ENCODE data around the gene B4GALNT3.

The B4GALNT3 gene

DNA sequence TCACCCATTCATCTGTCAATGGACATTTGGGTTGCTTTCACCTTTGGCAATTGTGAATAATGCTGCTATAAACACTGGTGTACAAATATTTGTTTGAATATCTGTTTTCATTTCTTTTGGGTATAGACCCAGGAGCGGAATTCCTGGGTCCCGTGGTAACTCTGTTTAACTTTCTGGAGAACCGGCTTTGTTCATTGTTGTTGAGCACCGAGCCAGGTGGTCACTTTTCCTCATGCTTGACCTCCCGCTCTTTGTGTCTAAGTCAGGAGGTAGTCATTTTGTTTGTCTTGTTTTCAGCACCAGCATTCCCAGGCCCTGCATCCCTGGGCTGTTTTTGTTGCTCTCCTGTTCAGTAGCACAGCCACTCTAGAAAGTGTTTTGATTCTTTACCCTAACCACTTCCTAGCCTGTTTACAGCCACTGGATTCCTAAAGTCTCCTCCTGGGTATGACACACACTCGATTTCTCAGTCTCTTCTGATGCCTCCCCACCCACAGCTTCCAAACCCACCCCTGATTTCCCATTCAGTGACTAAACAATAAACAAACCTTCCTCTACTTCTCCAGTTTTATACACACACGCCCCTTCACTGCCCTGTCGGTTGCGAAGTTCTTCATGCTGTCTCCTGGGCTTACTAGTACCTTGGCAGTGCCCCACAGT, 37.9 kb downstream of the B4GALNT3 start:
- FAIRE-seq (no peak), DNase-seq (ENCODE audit: insufficient read length) (no peak)
- TF ChIP-seq POLR2AphosphoS5 (IDR thresholded peaks at IDR 0.05; ENCODE audit: low read depth, low read length): no peak
- no peak for TF ChIP-seq TAF1 (IDR thresholded peaks at IDR 0.05; ENCODE audit: borderline replicate concordance, low read depth, low read length)
- no peak for TF ChIP-seq POLR2A (IDR thresholded peaks at IDR 0.05; ENCODE audit: low read depth, low read length)

DNA sequence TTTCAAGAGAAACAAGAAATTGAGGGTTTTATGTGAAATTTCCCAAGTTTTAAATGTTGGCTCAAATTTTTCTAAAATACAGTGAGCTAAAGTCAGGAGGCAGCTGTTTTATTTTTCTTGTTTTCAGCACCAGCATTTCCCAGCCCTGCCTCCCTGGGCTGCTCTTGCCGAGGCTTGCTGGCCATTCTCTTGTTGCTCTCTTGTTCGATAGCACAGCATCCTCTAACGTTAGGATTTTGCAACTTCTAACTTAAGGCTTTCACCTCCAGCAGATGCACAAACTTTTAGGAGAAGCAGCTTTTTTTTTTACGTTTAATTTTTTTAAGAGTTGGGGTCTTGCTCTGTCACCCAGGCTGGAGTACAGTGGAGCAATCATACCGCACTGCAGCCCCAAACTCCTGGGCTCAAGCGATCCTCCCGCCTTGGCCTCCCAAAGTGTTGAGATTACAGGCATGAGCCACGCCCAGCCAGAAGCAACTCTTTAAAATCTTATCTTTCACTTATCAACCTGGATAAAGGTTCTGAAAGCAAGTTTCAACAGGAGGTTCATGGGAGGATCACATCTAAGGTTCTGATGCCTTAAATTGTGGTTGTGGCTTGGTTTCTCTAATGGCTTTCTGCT, 40.2 kb downstream of the B4GALNT3 start:
- TF ChIP-seq POLR2A (IDR thresholded peaks at IDR 0.05; ENCODE audit: low read depth, low read length): no peak
- DNase-seq (ENCODE audit: insufficient read length) (no peak), FAIRE-seq (no peak)

DNA sequence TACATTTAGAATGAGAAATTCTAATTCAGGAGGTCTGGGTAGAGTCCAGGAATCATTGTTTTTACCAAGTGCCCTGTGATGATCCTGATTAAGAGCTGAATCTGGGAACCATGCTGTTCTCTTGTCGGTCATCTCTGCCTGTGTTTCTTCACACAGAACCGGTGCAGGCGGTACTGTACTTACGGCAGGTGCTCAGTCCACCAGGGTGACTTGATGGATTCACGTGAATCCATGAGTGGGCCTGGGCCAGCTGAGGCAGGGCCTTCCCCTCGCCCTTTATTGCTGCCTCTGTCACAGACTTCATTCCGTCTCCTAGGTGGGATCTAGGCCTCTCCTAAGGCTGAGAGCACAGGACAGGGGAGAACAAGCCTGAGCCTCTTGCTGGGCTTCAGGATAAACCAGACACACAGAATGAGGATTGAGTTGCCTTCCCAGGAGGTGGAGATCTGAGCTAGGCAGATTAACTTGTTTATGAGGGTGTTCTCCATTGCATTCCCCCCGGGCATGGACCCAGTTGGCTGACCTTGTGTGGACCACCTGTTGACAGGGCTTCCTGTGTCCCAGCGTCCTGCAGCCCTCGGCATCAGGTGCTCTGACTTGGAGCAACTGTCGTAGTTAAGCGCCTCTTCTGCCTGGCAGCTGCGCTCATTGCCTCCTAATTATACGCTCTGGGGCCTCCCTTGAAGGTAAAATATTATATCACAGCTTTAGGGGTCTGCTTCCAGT, 42.1 kb downstream of the B4GALNT3 start:
- DNase-seq (ENCODE audit: insufficient read length): no peak
- TF ChIP-seq TAF1 (IDR thresholded peaks at IDR 0.05; ENCODE audit: borderline replicate concordance, low read depth, low read length) (no peak), POLR2A (IDR thresholded peaks at IDR 0.05; ENCODE audit: low read depth, low read length) (no peak), POLR2AphosphoS5 (IDR thresholded peaks at IDR 0.05; ENCODE audit: low read depth, low read length) (no peak)
- FAIRE-seq: no peak

DNA sequence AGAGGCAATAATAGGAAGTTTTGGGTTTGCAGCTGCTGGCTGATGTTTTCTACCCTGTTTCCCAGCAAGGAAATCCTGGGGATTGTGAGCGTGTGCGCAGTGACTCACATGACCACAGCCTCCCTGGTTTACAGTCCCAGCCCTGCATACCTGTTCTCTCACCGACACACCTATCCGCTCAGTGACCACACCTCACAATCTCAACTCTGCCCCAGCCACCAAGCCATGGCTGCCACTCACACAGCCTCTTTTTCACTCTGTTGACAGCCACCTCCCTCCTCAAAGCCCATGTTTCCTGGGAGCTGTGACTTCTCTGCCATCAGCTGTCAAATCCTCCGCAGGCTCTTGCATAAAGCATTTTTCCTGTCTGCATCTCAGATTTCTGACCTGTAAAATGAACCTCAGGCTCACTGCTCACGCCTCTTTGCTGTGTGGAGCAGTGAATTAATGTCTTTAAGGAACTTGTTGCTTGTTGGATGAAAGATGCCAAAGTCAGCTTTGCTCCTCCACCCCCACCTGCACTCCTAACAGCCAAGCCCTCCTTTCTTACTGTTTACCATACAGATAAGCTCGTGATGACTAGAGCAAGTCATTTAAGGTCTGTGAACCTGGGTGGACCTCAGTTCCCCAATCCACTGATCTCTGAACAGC, 43.5 kb downstream of the B4GALNT3 start:
- no peak for TF ChIP-seq POLR2A (IDR thresholded peaks at IDR 0.05; ENCODE audit: low read depth, low read length)
- TF ChIP-seq POLR2AphosphoS5 (IDR thresholded peaks at IDR 0.05; ENCODE audit: low read depth, low read length): no peak
- no peak for TF ChIP-seq TAF1 (IDR thresholded peaks at IDR 0.05; ENCODE audit: borderline replicate concordance, low read depth, low read length)
- DNase-seq (ENCODE audit: insufficient read length) (no peak), FAIRE-seq (no peak)

DNA sequence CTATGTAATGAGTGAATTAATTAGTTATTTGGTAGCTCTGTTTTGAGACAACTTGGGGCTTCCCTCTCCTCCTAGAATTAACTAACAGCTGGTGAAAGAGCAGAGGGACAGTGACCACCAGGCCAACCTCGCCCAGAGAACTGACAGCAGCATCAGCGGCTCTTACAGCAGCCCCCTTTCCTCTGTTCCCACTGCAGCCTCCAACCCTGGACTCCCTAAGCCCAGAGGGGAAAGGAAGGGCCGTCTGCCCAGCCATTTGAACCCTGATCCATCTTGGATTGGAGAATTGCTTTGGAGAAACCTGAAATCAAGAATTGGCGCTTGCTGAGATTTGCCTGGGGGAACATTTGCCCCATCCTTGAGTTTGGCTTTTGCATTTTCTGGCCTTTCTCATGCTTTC, 45.5 kb downstream of the B4GALNT3 start:
- no peak for TF ChIP-seq TAF1 (IDR thresholded peaks at IDR 0.05; ENCODE audit: borderline replicate concordance, low read depth, low read length)
- TF ChIP-seq POLR2A (IDR thresholded peaks at IDR 0.05; ENCODE audit: low read depth, low read length): no peak
- TF ChIP-seq POLR2AphosphoS5 (IDR thresholded peaks at IDR 0.05; ENCODE audit: low read depth, low read length): no peak
- FAIRE-seq (no peak), DNase-seq (ENCODE audit: insufficient read length) (no peak)

DNA sequence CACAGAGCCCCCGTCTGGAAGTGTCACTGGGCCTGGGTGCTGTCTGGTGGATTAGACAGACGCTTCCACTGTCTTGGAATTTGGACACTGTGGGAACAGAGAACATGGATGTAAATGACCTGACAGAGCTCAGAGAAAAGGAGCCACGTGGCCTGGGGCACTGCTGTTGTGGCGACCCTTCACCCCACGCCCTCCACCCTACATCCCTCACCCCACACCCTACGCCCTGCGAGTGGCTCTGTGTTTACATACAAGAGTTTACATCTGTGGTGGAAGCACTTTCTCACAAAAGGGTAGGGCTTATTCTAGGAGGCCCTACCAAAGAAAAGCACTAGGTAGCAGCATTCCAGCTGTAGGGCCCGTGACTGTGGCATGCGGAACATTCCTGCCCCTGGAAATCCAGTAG, 47.7 kb downstream of the B4GALNT3 start:
- no peak for DNase-seq (ENCODE audit: insufficient read length)
- TF ChIP-seq TAF1 (IDR thresholded peaks at IDR 0.05; ENCODE audit: borderline replicate concordance, low read depth, low read length): no peak
- TF ChIP-seq POLR2AphosphoS5 (IDR thresholded peaks at IDR 0.05; ENCODE audit: low read depth, low read length): no peak
- TF ChIP-seq POLR2A (IDR thresholded peaks at IDR 0.05; ENCODE audit: low read depth, low read length): no peak
- no peak for FAIRE-seq

DNA sequence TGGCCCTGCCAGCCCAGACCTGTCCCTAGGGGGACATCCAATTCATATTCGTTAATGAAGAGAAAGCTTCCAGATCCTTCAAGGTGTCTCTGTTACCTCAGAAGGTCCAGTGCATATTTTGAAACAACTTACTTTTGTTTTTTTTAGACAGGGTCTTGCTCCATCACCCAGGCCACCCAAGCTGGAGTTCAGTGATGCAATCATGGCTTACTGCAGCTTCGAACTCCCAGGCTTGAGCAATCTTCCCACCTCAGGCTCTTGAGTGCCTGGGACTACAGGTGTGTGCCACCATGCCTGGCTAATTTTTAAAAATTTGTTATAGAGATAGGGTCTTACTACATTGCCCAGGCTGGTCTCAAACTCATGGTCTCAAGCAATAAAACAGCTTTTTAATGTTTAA, 48.4 kb downstream of the B4GALNT3 start:
- no peak for TF ChIP-seq POLR2AphosphoS5 (IDR thresholded peaks at IDR 0.05; ENCODE audit: low read depth, low read length)
- TF ChIP-seq POLR2A (IDR thresholded peaks at IDR 0.05; ENCODE audit: low read depth, low read length): no peak
- TF ChIP-seq TAF1 (IDR thresholded peaks at IDR 0.05; ENCODE audit: borderline replicate concordance, low read depth, low read length): no peak
- no peak for DNase-seq (ENCODE audit: insufficient read length)
- no peak for FAIRE-seq

DNA sequence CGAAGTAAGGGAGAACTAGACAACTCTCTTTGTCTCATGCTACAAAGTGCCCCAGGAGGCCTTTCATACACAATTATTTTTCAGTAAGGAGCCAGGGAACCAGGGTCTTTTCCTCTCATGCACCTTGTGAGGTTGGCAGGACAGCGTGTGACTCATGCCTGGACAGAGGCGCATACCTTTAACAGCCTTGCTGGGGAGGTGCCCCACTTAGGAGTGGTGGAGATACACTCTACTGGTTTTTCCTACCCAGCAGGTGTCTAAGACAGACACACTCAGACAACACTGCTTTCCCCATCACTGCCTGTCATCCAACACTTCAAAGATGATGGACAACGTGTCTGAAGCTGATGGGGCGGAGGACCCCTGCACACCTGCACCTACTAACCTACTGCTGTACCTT, 49.1 kb downstream of the B4GALNT3 start:
- DNase-seq (ENCODE audit: insufficient read length) (no peak), FAIRE-seq (no peak)
- TF ChIP-seq TAF1 (IDR thresholded peaks at IDR 0.05; ENCODE audit: borderline replicate concordance, low read depth, low read length) (no peak), POLR2A (IDR thresholded peaks at IDR 0.05; ENCODE audit: low read depth, low read length) (no peak), POLR2AphosphoS5 (IDR thresholded peaks at IDR 0.05; ENCODE audit: low read depth, low read length) (no peak)

DNA sequence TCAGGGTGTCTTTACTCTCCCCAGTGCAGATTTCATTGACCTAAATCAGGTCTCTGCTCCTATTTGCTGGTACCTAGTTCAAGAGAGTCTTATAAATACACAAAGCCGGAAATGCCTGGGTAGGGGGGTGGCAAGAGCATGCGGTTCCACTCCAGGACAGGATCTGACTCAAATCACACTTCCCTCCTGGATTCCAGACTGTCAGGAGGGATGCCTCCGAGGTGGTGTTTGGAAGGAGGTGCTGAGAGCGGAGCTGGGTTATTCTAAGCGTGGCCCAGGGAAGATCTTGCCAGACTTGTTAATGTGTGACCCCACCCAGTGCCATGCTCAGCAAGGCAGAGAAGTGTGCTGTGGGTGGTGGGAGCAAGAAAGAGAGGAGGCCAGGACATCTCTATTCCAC, 49.8 kb downstream of the B4GALNT3 start:
- DNase-seq (ENCODE audit: insufficient read length): no peak
- no peak for FAIRE-seq
- TF ChIP-seq POLR2A (IDR thresholded peaks at IDR 0.05; ENCODE audit: low read depth, low read length): no peak
- TF ChIP-seq TAF1 (IDR thresholded peaks at IDR 0.05; ENCODE audit: borderline replicate concordance, low read depth, low read length): no peak
- no peak for TF ChIP-seq POLR2AphosphoS5 (IDR thresholded peaks at IDR 0.05; ENCODE audit: low read depth, low read length)

DNA sequence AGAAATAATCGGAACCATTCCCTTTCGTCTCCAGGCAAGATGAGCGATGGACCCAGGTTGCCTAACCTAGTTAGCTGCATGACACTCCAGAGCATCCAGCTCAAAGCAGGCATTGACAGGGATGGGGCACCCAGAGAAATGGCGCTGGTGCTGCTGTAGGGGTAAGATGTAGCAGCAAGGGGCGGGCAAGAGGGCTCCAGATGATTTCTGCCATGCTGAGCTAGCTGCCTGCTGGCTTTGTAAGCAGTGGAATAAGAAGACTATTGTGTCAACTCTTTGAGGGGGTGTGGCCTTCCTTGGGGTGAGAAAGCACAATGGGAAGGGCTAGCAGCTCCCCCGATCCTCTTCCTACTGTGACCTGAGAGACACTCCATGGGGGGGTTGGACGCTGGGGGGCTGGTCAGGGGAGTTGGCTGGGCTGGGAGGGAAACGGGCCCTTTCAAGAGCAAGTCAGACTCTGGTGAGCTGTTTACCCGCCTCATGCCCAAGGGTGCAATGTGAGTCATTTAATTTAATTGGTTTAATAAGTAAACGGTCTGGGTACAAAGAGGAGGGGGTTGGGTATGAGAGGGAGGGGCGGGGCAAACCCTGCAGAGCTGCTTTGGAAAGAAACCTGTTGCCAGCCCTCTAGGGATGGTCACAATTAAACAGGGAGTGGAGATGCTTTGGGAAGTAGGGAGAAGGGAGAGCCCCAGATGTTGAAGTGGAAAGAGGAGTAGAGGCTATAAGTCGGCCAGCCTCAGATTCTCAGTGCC, 50.5 kb downstream of the B4GALNT3 start:
- FAIRE-seq (no peak), DNase-seq (ENCODE audit: insufficient read length) (no peak)
- no peak for TF ChIP-seq POLR2AphosphoS5 (IDR thresholded peaks at IDR 0.05; ENCODE audit: low read depth, low read length)
- TF ChIP-seq POLR2A (IDR thresholded peaks at IDR 0.05; ENCODE audit: low read depth, low read length): no peak
- TF ChIP-seq TAF1 (IDR thresholded peaks at IDR 0.05; ENCODE audit: borderline replicate concordance, low read depth, low read length): no peak

DNA sequence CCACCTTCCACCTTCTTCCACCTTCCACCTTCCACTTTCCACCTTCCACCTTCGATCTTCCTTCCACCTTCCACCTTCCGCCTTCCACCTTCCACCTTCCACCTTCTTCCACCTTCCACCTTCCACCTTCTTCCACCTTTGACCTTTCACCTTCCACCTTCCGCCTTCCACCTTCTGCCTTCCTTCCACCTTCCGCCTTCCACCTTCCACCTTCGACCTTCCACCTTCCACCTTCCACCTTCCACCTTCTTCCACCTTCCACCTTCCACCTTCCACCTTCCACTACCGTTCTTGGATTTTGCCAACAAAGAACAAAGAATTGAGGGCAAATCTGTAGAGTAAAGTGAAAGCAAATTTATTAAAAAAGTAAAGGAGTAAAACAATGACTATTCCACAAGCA, 53.2 kb downstream of the B4GALNT3 start:
- DNase-seq (ENCODE audit: insufficient read length) (no peak), FAIRE-seq (no peak)
- no peak for TF ChIP-seq POLR2AphosphoS5 (IDR thresholded peaks at IDR 0.05; ENCODE audit: low read depth, low read length)
- TF ChIP-seq POLR2A (IDR thresholded peaks at IDR 0.05; ENCODE audit: low read depth, low read length): no peak
- no peak for TF ChIP-seq TAF1 (IDR thresholded peaks at IDR 0.05; ENCODE audit: borderline replicate concordance, low read depth, low read length)

Measured in GM12892 (cell line).